Stimulated activated CD4-positive, alpha-beta T cell treated with anti-CD3 and anti-CD28 coated beads, Interleukin-12 subunit alpha, Interleukin-12 subunit beta, amount 100 ng/mL, for 48 hours (primary cell): ENCODE measurements around the gene SDK2.

Source experiments
- DNase-seq, 3 donors: peaks; one replicate each; pipeline ENCODE4 v3.0.0-alpha.2; 2020; ENCODE audit warnings: low read depth in 2 of 3, low spot score in 1 of 3

The SDK2 gene

GRCh38 chr17:73510981-73511718 is 133.1 kb downstream of the SDK2 start:
- no peak for DNase-seq

- DNase-seq = no peak
These were observed 135.2 kb downstream of the SDK2 start for GRCh38 chr17:73508931-73509605.

GRCh38 chr17:73508057-73508930 is 136.0 kb downstream of the SDK2 start:
- DNase-seq = no peak

GRCh38 chr17:73506470-73507435 is 137.5 kb downstream of the SDK2 start:
- DNase-seq = no peak

GRCh38 chr17:73503560-73503959 is 140.7 kb downstream of the SDK2 start:
- DNase-seq = no peak

GRCh38 chr17:73500414-73500999 is 143.7 kb downstream of the SDK2 start:
- DNase-seq = no peak

- DNase-seq = no peak
These were observed 145.2 kb downstream of the SDK2 start for GRCh38 chr17:73498886-73499554.

- DNase-seq = no peak
These were observed 146.1 kb downstream of the SDK2 start for GRCh38 chr17:73498176-73498575.

- no peak for DNase-seq
These were observed 146.5 kb downstream of the SDK2 start for GRCh38 chr17:73497721-73498120.

- no peak for DNase-seq
These were observed 148.0 kb downstream of the SDK2 start for GRCh38 chr17:73496232-73496631.

GRCh38 chr17:73495641-73496040 is 148.6 kb downstream of the SDK2 start:
- no peak for DNase-seq

- DNase-seq = no peak
These were observed 149.3 kb downstream of the SDK2 start for GRCh38 chr17:73494950-73495349.

GRCh38 chr17:73493956-73494926 is 150.0 kb downstream of the SDK2 start:
- DNase-seq = no peak

GRCh38 chr17:73492821-73493814 is 151.1 kb downstream of the SDK2 start:
- no peak for DNase-seq

- no peak for DNase-seq
These were observed 152.0 kb downstream of the SDK2 start for GRCh38 chr17:73492125-73492820.

GRCh38 chr17:73491648-73492047 is 152.6 kb downstream of the SDK2 start:
- no peak for DNase-seq

GRCh38 chr17:73490851-73491250 is 153.4 kb downstream of the SDK2 start:
- no peak for DNase-seq
